Ectodermal cell (in vitro differentiated cells): ENCODE data around the gene ZNF443. TPM values are rescaled to one million over a fixed set of nuclear protein-coding genes. Genes with fewer than 3 reads are reported as not detected.
"Not testable (repeated sequence)": the region's sequence is repeated elsewhere in the genome, so short reads cannot be mapped to it uniquely, and the experiment has no call there.

Experiments used
- H3K27ac ChIP-seq: 2 replicates; pipeline ENCODE4 v1.7.0; 2013; ENCODE audit warnings: mild to moderate bottlenecking, low read depth, low read length; ENCODE audit not compliant: insufficient read depth, poor library complexity, severe bottlenecking
- H3K27me3 ChIP-seq: 2 replicates; pipeline ENCODE4 v1.7.0; 2013; ENCODE audit warnings: mild to moderate bottlenecking, low read length; ENCODE audit not compliant: insufficient read depth, control insufficient read depth, poor library complexity, severe bottlenecking
- H3K36me3 ChIP-seq: one replicate; pipeline ENCODE4 v1.7.0; 2013; ENCODE audit warnings: low read length; ENCODE audit not compliant: control insufficient read depth, insufficient read depth
- H3K4me1 ChIP-seq: one replicate; pipeline ENCODE4 v1.7.0; 2013; ENCODE audit warnings: low read length; ENCODE audit not compliant: control insufficient read depth, insufficient read depth
- H3K4me3 ChIP-seq: 2 replicates; pipeline ENCODE4 v1.7.0; 2013; ENCODE audit warnings: low read depth, low read length, control low read depth; ENCODE audit not compliant: insufficient read depth
- H3K9me3 ChIP-seq: 2 replicates; pipeline ENCODE4 v1.7.0; 2013; ENCODE audit warnings: mild to moderate bottlenecking, low read length, moderate library complexity; ENCODE audit not compliant: control insufficient read depth
- WGBS, 2 experiments: methylation state at CpG; one replicate each; pipeline ENCODE4 v1.1.7; 2013; ENCODE audit warnings: missing lambda C conversion rate in 2 of 2; 5-methylcytosine and 5-hydroxymethylcytosine counted together
- polyA plus RNA-seq, 4 experiments: library from polyadenylated mRNA; stranded (reverse); fragments of 50-300 nt; gene quantifications; one replicate each; pipeline ENCODE4 v1.2.3, GENCODE V29; 2013

Gene ZNF443
- 9.1 TPM for polyA plus RNA-seq (2013, experiment 1 of 4)
- polyA plus RNA-seq (2013, experiment 2 of 4): 8.2 TPM
- 6.9 TPM for polyA plus RNA-seq (2013, experiment 3 of 4)
- 7.9 TPM for polyA plus RNA-seq (2013, experiment 4 of 4)

DNA sequence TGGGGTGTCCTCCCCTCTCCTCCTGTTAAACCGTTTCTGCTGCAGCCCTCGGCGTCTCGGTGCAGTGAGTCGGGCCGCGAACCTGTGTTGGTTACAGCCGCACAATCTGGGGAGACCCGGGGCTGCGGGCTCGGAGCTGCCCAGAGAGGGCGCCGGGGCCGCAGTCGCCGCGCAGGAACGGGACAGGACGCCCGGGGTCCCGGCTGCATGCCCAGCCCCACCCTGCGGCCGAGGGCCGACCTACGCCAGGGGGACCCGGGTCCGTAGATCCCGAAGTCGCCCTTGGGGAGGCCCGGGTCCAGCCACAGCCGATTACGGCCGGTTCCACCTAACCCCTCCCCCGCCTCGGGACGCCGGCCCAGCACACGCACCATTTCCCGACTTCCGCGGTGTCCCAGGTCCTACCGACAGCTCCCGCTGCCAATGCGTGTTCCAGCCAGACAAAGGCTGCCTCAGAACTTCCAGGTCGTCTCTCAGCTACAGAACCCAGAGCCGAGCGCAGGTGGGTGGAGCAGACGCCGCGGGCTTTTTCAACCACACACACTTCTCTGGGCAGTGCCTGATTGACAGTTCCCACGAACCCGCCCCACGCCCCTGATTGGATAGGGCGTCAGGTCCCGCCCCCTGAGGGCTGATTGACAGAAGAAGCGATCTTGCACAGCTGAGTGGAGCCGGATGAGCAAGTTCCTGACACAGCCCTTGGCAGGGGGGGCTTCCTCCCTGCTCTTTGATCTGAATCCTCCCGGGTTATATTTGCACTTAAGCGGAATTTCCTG, at the start of gene ZNF443:
Gene ZNF443, minus strand, starts transcription at position 481 of the 776 bp plus-strand sequence. Its CDS starts 107 bp downstream, at position 374.
- Histone ChIP-seq H3K4me1 (no peaks in the 10 kb centered on the region), H3K27me3 (no peaks in the 10 kb centered on the region), H3K27ac (peak within 1 kb of the TSS; percentile 96), H3K4me3 (peak within 1 kb of the TSS; percentile 74), H3K36me3 (no peaks in the 10 kb centered on the region), H3K9me3 (no peaks in the 10 kb centered on the region)
- WGBS, 2 experiments: 0% methylated on average over 59 of the region's 59 CpGs

DNA sequence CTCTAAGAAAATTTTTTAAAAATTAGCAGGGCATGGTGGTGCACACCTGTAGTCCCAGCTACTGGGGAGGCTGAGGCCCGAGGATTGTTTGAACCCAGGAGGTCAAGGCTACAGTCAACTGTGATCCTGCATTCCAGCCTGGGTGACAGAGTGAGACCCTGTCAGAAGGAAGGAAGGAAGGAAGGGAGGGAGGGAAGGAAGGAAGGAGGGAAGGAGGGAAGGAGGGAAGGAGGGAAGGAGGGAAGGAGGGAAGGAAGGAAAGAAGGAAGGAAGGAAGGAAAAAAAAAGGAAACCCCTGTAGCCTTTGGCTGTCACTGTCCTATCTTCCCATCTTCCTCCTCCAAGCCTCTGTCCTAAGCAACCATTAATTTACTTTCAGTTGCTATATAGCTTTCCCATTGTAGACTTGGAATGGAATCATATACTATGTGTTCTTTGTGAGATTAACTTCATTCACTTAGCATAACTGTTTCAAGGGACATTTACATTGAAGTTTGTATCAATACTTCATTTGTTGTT, 45.5 kb upstream of the ZNF443 start:
- WGBS, 2 experiments: 87 to 92% methylated on average over 1 of the region's 1 CpG
- H3K27ac ChIP-seq, H3K27me3 ChIP-seq: not testable (repeated sequence)

DNA sequence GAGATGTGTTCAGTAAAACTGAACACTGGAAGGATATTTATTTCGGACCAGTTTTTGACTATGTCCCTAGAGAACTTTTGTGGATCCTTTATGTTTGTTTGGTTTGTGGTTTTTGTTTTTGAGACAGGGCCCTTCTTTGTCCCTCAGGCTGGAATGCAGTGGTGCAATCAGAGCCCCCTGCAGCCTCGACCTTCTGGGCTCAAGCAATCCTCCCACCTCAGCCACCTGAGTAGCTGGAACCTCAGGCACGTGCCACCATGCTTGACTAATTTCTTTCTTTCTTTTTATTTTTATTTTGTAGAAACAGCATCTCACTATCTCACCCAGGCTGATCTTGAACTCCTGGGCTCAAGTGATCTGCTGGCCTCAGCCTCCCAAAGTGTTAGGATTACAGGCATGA, 44.8 kb upstream of the ZNF443 start:
- 61 to 62% methylated on average over 3 of the region's 3 CpGs for WGBS, 2 experiments
- Histone ChIP-seq H3K36me3 (no peaks in the 10 kb centered on the region), H3K27ac (peak overlapping the region; percentile 94), H3K9me3 (no peaks in the 10 kb centered on the region), H3K27me3 (no peaks in the 10 kb centered on the region), H3K4me3 (no peak overlapping the region), H3K4me1 (peaks cover 5% of the 10 kb centered on the region)

More for the DNA sequence above, 45.5 kb upstream of the ZNF443 start:
- not testable (repeated sequence) for H3K4me3 ChIP-seq, H3K9me3 ChIP-seq, H3K4me1 ChIP-seq, H3K36me3 ChIP-seq

DNA sequence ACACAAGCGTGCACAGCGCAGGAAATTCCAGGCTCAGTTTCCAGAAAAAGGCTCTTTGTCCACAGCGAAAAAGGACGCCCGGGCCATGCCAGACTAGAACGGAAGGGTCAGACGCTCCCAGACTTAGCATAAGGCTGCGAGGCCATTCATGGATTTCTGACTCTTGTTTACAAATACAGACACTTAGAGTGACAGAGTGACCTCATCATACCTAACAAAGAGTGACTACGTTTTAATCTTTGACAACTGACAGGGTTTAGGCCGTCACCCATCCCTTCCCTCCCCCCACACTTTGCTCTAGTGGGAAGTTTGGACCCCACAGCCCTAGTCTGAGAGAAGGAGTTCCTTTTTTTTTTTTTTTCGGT, 44.2 kb upstream of the ZNF443 start:
- 4 to 7% methylated on average over 11 of the region's 11 CpGs for WGBS, 2 experiments
- H3K4me3 ChIP-seq: peak overlapping the region; percentile 95
- no peaks in the 10 kb centered on the region for H3K9me3 ChIP-seq
- no peaks in the 10 kb centered on the region for H3K36me3 ChIP-seq
- peak overlapping the region; percentile 94 for H3K27ac ChIP-seq
- H3K4me1 ChIP-seq: peaks cover 5% of the 10 kb centered on the region
- no peaks in the 10 kb centered on the region for H3K27me3 ChIP-seq

GRCh38 chr19:12484371-12485051, 43.7 kb upstream of the ZNF443 start, which contains the start of gene ZNF709:
Gene ZNF709 (minus strand): TSS chr19:12484816. CDS start chr19:12484657, 159 bp downstream.
- peak within 1 kb of the TSS; percentile 95 for H3K4me3 ChIP-seq
- H3K9me3 ChIP-seq: no peaks in the 10 kb centered on the region
- H3K4me1 ChIP-seq: peaks cover 5% of the 10 kb centered on the region
- H3K27ac ChIP-seq: peak within 1 kb of the TSS; percentile 94
- no peaks in the 10 kb centered on the region for H3K36me3 ChIP-seq
- no peaks in the 10 kb centered on the region for H3K27me3 ChIP-seq
- WGBS, 2 experiments: 0% methylated on average over 53 of the region's 53 CpGs

GRCh38 chr19:12484011-12484370, 43.2 kb upstream of the ZNF443 start:
- H3K36me3 ChIP-seq: no peaks in the 10 kb centered on the region
- WGBS, 2 experiments: 4% methylated on average over 13 of the region's 13 CpGs
- no peaks in the 10 kb centered on the region for H3K27me3 ChIP-seq
- peaks cover 5% of the 10 kb centered on the region for H3K4me1 ChIP-seq
- H3K27ac ChIP-seq: peak overlapping the region; percentile 88
- H3K9me3 ChIP-seq: no peaks in the 10 kb centered on the region
- peak overlapping the region; percentile 95 for H3K4me3 ChIP-seq

GRCh38 chr19:12482509-12482886, 41.7 kb upstream of the ZNF443 start:
- Histone ChIP-seq H3K36me3 (no peaks in the 10 kb centered on the region), H3K27ac (no peak overlapping the region), H3K9me3 (no peaks in the 10 kb centered on the region), H3K27me3 (no peaks in the 10 kb centered on the region), H3K4me3 (no peak overlapping the region), H3K4me1 (peaks cover 5% of the 10 kb centered on the region)
- WGBS, 2 experiments: 81 to 88% methylated on average over 2 of the region's 2 CpGs

DNA sequence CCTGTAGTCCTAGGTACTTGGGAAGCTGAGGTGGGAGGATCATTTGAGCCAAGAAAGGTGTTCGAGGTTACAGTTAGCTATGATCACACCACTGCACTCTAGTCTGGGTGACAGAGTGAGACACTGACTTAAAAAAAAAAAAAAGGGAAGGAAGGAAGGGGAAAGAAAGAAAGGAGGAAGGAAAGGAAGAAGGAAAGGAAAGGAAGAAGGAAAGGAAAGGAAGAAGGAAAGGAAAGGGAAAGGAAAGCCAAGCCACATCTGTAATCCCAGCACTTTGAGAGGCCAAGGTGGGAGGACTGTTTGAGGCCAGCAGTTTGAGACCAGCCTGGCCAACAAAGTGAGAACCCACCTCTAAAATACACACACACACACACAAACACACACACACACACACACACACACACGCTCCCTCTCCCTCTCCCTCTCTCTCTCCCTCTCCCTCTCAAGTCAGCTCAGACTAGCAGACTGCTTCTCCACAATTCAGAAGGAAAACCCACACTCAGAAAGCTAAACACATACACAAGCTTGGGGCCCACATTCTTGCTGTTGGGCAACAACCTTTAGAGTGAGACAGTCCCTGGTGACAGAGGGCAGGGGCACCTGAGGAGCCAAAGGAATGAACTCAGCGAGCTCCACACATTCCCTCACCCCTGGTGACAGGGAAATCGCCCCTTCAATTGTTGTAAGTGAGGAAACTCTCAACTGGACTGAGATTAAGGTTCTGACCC, 41.1 kb upstream of the ZNF443 start:
- WGBS, 2 experiments: 83 to 90% methylated on average over 4 of the region's 4 CpGs
- no peaks in the 10 kb centered on the region for H3K9me3 ChIP-seq
- no peak overlapping the region for H3K4me3 ChIP-seq
- no peaks in the 10 kb centered on the region for H3K27me3 ChIP-seq
- H3K4me1 ChIP-seq: peaks cover 5% of the 10 kb centered on the region
- no peak overlapping the region for H3K27ac ChIP-seq
- no peaks in the 10 kb centered on the region for H3K36me3 ChIP-seq

DNA sequence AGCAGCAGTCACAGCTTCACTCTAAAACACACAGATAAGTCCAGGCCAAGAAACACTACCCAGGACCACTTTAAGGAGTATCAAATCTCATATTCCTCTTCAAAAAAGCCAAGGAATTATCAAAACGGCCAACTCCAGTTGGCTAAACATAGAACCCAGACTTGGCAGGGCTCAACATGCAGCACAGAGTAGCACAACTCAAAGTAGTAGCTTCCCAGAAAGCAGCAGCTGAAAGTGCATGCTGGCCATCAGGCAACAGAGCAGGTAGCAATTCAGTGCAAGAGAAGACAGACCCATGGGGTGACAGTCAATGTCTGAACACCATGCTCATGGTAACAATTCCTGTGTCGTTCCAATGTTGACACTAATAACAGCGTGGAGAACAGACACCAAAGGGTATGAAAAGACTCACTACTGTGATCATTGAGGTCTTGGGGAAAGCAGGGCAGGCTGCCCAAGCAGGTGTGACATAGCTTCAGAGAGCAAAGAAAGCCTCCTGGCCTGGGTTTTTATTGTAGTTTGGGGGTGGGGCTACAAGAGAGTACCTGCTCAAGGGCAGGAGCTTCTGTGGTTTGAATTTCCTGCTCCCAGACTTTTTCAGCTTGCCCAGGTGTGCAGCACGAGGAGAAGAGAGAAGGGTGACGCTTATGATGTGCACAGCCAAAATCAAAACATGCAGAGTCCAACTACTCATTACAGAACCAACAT, 37.6 kb upstream of the ZNF443 start:
- H3K27me3 ChIP-seq: no peaks in the 10 kb centered on the region
- no peaks in the 10 kb centered on the region for H3K36me3 ChIP-seq
- H3K4me3 ChIP-seq: no peak overlapping the region
- no peaks in the 10 kb centered on the region for H3K9me3 ChIP-seq
- WGBS, 2 experiments: 92 to 94% methylated on average over 5 of the region's 5 CpGs
- no peak overlapping the region for H3K27ac ChIP-seq
- no peaks in the 10 kb centered on the region for H3K4me1 ChIP-seq
